GM19463 (cell line): ENCODE data around the gene CTTNBP2.
A peak's percentile ranks its signal among the peaks of the same experiment; 100 is the strongest.

ENCODE experiments used
- ATAC-seq: cut with Tn5 transposase; IDR thresholded peaks from one replicate; pipeline ENCODE4 v1.9.1; 2021; ENCODE audit warnings: mild to moderate bottlenecking, moderate library complexity; ENCODE audit not compliant: unreplicated experiment

CTTNBP2 gene

DNA sequence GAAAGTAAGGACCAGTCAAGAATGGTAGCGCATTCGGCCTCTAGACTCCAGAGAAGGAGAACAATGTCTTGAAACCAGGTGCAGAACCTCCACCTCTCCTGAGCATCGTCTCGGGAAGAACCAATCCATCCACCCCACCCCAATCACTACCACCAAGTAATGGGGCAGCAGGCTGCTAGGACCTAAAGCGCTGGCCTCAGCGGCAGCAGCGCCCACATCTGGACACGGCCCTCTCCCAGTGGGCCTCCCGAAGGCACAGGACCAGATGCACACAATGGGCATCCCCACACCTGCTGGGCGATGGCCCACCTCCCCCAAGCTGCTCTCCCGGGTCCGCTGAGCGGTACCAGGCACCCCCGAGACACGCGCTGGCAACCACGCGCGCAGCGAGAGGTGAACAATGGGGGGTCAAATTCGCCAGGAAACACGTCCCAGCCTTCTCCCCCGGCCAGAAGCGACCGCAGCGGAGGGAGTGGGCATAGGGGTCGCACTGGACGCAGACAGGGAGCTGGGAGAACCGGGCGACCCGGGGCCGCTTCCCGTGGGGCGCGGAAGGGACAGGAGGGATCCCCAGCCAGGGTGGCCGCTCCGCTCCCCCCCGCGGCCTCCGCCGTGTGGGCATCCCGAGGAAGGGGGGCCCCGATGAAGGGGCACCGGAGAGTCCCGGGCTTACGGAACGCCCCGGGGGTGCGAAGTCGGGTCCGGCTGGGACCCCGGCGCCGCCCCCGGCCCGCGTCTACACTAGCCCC, 506 bp downstream of the CTTNBP2 start:
- ATAC-seq = peak; percentile 9

DNA sequence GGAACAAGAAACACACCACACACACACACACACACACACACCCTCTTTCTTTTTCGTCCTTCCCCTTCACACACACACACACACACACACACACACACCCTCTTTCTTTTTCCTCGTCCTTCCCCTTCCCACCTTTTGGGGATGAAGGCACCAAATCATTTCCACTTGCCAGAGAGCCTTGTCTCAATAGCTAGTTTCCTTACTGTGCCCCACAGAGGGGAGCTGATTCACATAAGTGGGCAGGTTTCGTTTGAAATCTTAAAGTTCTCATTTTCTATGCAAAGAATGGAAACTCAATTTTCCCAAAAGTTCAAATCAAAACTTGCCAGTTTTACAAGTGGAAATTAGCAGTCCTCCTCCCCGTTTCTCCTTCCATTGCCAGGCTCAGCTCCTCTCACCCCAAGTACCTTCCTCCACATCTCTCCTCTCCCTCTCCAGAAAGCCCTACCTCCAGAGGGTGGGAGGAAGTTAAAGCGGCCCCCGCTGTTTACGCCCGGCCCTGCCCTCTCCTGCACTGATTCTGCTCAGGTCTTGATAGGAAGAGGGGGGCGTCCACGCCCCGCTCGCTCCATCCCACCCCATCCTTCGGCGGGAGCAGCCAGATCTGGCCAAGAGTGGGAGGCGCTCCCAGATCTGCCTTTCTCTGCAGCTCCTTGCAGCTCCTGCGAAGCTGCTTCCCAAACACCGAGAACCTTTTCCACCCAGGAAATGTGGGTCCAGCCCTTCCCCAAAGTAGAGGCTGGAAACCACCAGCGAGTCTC, 1.3 kb downstream of the CTTNBP2 start:
- no peak for ATAC-seq

DNA sequence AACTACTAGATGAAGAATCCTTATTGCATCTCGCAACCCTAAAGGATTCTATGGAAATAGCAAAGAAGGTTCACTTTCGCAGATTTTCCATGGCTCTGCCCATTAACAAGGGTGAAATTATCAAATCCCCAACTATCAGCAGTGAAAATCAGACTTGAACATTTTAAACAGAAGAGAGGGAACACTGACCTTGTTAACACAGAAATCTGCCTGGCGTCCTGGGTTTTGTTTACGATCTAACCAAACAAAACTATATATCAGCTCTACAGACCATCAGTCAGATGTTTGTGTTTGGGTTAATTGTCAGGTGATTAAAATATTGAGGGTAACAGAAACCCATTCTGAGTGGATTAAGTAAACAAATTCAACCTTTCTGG, 1.9 kb downstream of the CTTNBP2 start:
- no peak for ATAC-seq

DNA sequence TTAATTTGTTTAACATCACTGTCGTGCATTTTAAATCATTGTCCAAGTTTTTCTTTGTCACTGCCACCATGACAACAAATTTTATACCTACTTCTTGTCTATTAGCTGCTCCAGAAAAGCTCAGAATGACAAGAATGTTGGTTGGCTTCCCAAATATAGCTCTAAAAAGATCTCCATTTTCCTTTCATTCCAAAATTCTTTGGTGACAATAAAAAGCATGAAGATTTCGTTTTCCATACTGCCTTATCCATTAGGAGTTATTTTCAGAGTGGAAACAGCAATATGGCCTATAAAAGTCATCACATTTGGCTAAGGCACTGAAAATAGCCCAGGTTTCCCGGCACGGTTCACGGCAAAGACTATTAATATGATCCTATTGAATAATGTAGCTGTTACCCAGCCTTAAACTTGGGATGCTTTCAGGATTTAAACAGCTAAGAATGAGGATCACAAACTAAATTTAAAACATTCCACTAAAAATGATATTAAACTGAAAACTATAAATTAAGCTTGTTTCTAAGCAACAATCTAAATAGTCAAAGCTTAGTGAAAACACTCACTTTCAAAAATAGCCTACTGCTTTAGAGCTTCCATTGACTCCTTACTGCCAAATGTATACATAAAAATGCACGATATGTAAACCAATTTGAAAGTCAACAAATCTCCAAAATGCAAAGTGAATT, 2.7 kb downstream of the CTTNBP2 start:
- ATAC-seq = no peak

DNA sequence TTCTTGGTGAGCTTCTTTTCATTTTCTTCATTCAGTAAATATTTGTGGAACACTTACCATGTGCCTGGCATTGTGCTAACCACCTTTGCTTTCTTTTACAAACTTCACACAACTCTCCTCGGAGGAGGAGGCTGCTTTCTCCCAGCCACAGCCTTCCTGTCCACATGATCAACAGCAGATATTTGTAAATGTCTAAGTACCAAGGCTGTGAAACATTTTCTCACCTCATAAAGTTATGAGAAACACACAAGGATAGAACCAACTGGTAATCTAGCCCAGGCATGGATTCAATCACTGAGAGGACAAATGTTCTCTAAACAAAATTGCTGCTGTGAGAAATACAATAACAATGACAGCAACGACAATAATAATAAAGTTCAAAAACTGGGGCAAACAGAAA, 3.9 kb downstream of the CTTNBP2 start:
- no peak for ATAC-seq

DNA sequence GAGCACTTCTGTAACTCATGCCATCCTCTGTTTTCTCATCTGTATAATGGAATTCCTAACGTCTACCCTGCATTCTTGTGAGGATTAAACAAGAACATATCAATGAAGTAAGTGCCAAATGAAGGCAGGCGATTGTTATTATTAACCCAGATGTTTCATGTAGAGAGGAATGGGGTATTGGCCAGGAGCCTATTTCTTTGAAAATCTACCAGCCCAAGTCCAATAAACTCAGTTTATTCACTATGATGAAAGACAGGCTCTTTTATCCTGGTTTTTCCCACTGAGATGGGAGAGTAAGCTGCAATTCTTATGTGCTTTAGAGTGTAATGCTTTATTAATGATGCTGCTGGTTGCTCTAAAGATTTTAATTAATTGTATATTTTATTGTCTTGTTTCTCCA, 9.6 kb downstream of the CTTNBP2 start:
- ATAC-seq = no peak

DNA sequence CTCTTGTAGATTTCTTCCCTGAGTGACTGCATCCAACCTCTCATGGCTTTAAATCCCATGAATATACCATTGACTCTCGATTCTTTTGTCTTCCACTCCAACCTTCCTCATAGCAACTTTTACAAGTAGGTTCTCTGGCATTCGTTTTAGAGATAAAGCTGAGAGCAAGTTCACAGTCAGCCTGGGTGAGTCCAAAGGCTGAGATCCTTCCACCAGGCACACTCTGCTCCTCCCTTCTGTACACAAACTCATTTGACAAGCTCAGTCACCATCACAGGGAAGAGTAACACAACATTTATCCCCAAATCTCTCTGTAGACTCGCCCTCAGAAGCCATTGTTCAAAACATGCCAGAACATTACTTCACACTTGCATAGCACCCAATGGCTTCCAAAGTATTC, 10.9 kb downstream of the CTTNBP2 start:
- no peak for ATAC-seq

DNA sequence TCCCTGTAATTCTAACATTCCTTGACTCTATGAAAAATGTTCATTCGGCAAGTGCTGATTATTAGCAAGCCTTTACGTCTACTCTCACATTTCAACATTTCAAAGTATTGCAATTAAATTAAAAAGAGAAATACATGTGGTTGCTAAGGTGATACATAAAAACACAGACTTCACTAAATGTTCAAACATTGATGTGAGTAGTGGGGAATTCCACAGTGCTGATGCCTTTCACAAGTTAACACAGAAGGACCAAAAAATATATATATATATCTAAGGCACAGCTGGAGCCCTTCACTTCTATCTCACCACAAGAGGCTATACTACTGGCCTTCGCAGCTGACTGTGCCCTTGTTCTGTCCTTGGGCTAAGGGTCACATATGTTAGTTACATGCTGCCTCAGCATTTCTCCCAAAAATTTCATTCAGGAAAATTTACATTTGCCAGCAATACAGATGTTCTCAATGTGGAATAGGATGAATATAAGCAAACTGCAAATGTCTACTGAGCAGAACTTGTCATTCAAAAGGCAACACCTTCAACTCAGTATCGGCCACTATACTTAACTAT, 13.9 kb downstream of the CTTNBP2 start:
- no peak for ATAC-seq

DNA sequence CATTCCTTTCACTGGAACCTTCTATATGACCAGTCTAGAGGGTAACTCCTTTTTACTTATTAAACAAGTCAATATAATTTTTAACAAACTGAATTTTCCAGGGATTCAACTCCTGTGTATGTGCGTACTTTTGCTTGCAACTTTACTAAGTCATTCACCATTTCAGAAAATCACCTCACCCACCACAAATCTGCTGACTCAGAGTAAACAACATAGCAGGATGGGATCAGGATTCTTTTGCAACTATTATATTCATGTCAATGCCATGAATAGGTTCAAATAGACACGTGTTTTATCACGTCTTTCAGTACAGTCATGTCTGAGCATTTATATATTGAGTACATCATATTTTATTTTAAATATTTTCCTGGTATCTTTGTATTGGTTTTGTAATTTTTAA, 14.5 kb downstream of the CTTNBP2 start:
- no peak for ATAC-seq

DNA sequence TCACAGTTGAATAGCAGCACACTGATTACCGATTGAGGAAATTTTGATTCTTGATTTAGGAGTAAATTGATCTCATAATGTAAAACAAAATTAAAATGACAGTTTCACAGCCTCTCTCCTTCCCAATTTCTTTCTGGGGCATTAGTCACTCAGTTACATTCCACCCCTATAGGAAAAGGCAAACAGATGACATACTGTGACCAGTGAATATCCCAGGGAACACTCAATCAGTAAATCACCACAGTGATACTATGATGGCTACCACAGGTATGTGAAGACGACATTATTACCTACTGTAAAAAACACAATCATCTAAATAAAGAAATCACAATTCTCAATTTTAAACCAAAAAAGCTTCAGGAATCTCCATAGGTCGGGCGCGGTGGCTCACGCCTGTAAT, 15.5 kb downstream of the CTTNBP2 start:
- no peak for ATAC-seq

DNA sequence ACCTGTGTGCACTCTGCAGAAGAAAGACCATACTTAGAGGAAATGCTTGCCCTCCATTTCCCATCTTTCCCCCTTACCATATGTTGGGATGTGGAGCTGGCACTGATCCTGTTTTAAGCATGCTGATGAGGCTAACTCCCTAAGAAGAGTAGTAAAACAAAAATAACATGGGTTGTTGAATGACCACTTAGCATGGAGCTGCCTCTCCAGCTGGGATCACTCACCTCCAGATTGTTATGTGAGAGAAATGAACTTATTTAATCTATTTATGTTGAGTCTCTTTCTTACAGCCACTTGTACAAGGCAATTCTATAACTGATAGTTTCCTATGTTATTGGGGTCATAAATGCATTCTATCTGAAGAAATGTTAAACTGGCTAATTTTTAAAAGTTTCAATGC, 17.0 kb downstream of the CTTNBP2 start:
- no peak for ATAC-seq

DNA sequence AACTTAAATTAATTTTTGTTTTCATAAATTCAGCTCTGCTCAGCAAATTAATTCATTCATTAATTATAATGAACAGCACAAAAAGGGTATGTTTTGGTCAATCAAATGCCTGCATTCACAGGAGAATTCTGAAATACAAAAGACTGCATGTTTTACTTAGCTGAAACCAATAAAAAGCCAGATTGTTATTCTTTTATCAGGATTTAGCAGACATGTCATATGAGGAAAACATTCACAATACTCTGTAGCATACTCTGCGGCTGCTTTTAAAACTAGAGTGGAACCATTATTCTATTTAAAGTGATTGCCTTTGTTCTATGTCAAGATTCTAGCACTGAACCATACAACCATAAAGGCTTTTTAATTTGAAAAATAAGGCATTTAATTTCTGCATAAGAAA, 19.1 kb downstream of the CTTNBP2 start:
- ATAC-seq = no peak

DNA sequence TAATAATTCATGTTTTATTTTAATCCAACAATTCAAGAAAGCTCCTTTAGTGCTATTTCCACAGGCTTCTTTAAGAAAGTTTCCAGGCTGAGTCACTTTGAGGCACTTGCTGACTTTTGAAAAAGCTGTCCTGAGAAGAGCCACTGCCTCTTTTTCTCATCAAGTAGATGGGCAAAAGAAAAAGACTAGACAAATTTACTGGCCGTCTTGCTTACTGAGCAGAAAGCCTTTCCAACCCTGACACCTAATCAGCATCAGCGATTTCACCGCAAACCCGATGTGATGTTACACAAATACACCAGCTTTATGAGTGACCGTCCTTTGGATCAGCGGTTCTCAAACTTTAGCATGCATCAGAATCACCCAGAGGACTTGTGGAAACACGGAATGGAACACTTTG, 24.3 kb downstream of the CTTNBP2 start:
- no peak for ATAC-seq

DNA sequence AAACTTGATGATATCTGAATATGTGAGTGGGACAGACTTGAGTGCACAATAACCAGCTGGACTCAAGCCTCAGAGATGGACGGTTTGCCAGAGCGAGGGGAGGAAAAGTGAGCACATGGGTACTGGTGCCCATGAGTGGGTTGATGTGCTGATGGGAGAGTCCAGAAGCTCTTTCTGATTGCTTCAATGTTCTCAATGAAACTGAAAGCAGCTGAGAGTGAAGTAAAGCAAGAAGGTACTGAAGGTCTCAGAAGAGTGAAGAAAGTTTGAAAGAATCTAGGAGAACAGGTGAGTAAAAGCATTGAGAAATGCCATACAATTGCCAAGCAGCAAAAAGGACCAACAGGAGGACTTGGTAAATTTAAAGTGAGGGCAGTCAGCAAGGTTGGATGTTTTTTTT, 28.6 kb downstream of the CTTNBP2 start:
- ATAC-seq = peak; percentile 53

DNA sequence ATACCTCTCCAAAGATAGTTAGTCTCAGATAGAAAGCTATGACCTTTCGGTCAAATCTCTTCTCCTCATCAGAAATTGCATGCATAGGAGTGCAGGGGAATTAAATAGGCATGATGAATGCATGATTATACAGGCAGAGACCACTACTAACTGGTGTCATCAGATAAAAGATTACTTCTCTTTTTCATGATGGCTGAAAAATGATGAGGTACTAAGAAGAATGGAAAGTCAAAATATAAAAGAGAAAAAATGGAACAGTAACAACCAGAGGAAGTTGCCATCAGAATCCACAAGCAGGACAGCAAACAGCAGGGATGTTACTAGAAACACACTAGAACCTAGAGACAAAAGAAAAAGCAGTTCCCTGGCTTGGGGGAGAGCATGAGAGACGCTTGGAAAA, 31.6 kb downstream of the CTTNBP2 start:
- ATAC-seq = no peak

DNA sequence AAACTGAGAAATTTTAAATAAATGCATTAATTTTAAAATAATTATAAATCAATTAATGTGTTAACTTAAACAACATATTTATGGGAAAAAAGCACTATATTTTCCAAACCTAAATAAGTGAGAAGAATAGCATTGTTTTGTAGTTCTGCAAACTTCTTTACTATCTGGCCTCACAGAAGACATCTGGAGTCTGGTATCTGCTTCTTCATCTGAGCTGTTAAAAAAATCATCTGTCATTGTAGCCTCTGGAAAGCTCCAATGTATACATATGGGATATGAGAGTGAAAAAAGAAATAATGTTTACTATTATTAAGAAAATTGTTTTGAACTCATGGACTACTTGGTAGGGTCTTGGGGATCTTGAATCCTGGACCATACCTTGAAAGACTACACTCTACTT, 32.2 kb downstream of the CTTNBP2 start:
- ATAC-seq = no peak

DNA sequence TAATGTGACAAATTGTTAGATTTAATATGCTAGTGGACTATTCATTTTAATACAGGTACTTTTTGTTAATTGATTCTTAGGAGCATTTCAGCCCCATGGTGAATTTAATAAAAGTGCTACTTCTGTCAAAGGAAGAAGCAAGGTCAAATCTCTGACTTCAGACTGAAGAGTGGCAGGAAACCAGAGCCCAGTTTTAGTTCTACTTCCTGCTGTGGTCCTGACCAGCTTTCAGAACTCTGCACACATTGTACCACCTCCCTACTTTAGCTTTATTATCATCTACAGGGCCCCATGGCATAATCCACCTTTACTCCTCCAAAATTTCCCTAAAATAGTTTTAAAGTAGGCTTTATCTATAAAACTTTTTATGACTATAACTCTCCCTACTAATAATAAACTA, 33.7 kb downstream of the CTTNBP2 start:
- ATAC-seq = peak; percentile 42

DNA sequence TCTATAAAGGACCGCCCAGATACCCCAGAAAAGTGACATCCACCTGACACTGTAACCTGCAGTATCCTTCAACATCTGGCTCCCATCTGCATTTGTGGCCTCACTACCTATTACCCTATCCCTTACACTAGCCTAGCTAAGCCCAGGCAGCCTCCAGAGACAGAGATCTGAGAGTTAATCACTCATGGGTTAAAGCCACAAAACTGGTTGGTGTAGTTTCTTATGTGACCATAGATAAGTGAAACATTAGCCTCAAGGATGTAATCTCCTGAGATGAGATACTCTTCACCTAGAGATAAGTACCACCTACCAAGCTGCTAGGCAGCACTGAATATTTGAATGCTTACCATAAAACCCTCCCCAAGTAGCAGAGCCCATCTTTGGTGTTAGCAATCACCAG, 35.4 kb downstream of the CTTNBP2 start:
- ATAC-seq = peak; percentile 95

DNA sequence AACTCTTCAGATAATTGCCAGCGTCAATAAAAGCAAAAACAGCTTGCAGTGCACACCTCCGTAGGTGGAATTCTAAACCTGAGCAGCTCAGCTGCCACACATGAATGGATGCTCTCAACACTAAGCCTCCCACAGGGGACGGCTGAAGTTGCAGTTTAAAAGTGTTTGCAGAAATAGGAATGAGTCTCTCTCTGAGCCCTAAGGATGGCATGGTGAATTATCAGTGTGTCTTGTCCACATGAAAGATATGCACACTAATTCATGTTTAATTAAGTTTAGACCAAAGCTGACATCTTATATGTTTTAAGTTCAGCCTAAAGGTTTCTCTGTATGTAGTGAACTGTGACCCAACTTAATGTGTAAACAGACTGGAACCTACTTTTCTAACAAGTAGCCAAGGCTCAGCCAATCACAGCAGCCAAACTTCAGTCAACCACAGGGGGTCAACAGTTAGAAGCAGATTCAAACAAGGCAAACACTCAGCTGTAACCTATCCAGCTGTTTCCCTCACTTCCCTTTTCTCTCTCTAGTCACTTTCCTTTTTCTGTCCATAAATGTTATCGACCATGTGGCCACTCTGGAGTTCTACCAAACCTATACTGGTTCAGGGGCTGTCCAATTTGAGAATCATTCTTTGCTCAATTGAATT, 38.1 kb downstream of the CTTNBP2 start:
- no peak for ATAC-seq

DNA sequence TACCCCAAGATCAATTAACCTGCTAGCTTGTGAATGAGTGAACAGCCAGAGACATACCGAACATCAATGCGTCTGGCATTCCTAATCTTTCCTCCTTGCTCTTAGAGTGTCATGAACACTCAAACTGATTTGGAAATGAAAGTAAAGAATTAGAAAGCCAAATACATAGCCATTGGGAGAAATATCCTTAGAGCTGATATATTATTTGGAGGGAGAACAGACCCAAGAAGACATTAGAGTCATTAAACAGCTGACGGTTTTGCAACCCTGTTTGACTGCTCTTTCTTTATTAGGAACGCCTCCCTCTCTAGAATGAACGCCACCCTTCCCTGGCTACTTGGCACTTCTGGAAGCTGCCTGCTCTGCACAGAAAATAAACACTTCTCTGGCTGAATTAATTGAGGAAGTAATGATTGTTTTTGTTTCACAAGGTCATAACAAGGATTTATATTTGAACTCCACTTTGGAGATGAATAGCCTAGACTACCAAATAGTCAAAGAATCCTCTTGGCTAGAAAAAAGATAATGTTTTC, 42.8 kb downstream of the CTTNBP2 start:
- ATAC-seq = no peak
